H1 (cell line): ENCODE results near the gene PLD2. TPM values are rescaled to one million over a fixed set of nuclear protein-coding genes. Genes with fewer than 3 reads are reported as not detected.

Experiments used
- polyA plus RNA-seq, 7 experiments: library from polyadenylated mRNA; depleted of rRNA in 3 of 7; stranded (reverse) in 5 of 7; unstranded in 2 of 7; fragments of >200 nt in 5 of 7; fragments of 200-250 nt in 2 of 7; gene quantifications; 1 replicate in 5 of 7; 2 replicates in 1 of 7; 4 replicates in 1 of 7; pipeline versions ENCODE4 v1.2.1 to v1.2.3, GENCODE V29; 2011 to 2013; ENCODE audit warnings: missing spikeins in 2 of 7, mixed read lengths in 2 of 7
- total RNA-seq: library from RNA; stranded (reverse); fragmentation: NEBNext Ultra II Directional; extraction: Animal tissue kit (Norgen Biotek cat#: 25700); gene quantifications from 2 replicates; pipeline ENCODE4 v1.2.1, GENCODE V29; 2021

Gene PLD2
- total and polyA plus RNA-seq, 2 of the 8 experiments (the other 6 are each of a cell fraction or from before 2014, with no cell fraction given) = 44.3 to 48.4 TPM

Other genes starting within 250 kb of the PLD2 start
- gene GGT6, start 246.6 kb upstream of the PLD2 start, total RNA-seq = not detected in 2 replicates
- 0.18 and 0.30 TPM in 2 replicates for gene GGT6, start 246.6 kb upstream of the PLD2 start, polyA plus RNA-seq (2011; rRNA removed)
- 3.7 and 4.5 TPM in 2 replicates for gene SMTNL2, start 222.6 kb upstream of the PLD2 start, total RNA-seq
- gene SMTNL2, start 222.6 kb upstream of the PLD2 start, polyA plus RNA-seq (2011; rRNA removed) = 3.6 and 4.6 TPM in 2 replicates
- gene ALOX15, start 165.5 kb upstream of the PLD2 start, total RNA-seq = 1.5 TPM in 2 replicates
- gene ALOX15, start 165.5 kb upstream of the PLD2 start, polyA plus RNA-seq (2011; rRNA removed) = 1.7 and 2.2 TPM in 2 replicates
- 184 and 185 TPM in 2 replicates for gene PELP1, start 103.0 kb upstream of the PLD2 start, total RNA-seq
- gene PELP1, start 103.0 kb upstream of the PLD2 start, polyA plus RNA-seq (2011; rRNA removed) = 75.6 and 160 TPM in 2 replicates
- 95.6 and 101 TPM in 2 replicates for gene ARRB2, start 96.5 kb upstream of the PLD2 start, total RNA-seq
- 72.4 and 96.0 TPM in 2 replicates for gene ARRB2, start 96.5 kb upstream of the PLD2 start, polyA plus RNA-seq (2011; rRNA removed)
- 18.8 and 21.6 TPM in 2 replicates for gene MED11, start 75.7 kb upstream of the PLD2 start, total RNA-seq
- gene MED11, start 75.7 kb upstream of the PLD2 start, polyA plus RNA-seq (2011; rRNA removed) = 36.0 and 40.0 TPM in 2 replicates
- 0.48 and 0.58 TPM in 2 replicates for gene ZMYND15, start 67.3 kb upstream of the PLD2 start, total RNA-seq
- gene ZMYND15, start 67.3 kb upstream of the PLD2 start, polyA plus RNA-seq (2011; rRNA removed) = 0.53 and 0.86 TPM in 2 replicates
- gene CXCL16, start 67.2 kb upstream of the PLD2 start, total RNA-seq = 3.5 and 3.9 TPM in 2 replicates
- gene CXCL16, start 67.2 kb upstream of the PLD2 start, polyA plus RNA-seq (2011; rRNA removed) = 4.8 and 5.2 TPM in 2 replicates
- not detected in 2 replicates for gene TM4SF5, start 35.3 kb upstream of the PLD2 start, total RNA-seq
- not detected in 2 replicates for gene TM4SF5, start 35.3 kb upstream of the PLD2 start, polyA plus RNA-seq (2011; rRNA removed)
- gene VMO1, start 20.8 kb upstream of the PLD2 start, total RNA-seq = not detected in 2 replicates
- 0.30 and 0.78 TPM in 2 replicates for gene VMO1, start 20.8 kb upstream of the PLD2 start, polyA plus RNA-seq (2011; rRNA removed)
- not detected in 2 replicates for gene GLTPD2, start 18.2 kb upstream of the PLD2 start, total RNA-seq
- gene GLTPD2, start 18.2 kb upstream of the PLD2 start, polyA plus RNA-seq (2011; rRNA removed) = 0.06 TPM in 1 of 2 replicates, not detected in the other
- gene PSMB6, start 11.0 kb upstream of the PLD2 start, total RNA-seq = 264 and 278 TPM in 2 replicates
- gene PSMB6, start 11.0 kb upstream of the PLD2 start, polyA plus RNA-seq (2011; rRNA removed) = 635 and 737 TPM in 2 replicates
- 74.4 and 77.7 TPM in 2 replicates for gene MINK1, start 26.2 kb downstream of the PLD2 start, total RNA-seq
- gene MINK1, start 26.2 kb downstream of the PLD2 start, polyA plus RNA-seq (2011; rRNA removed) = 26.9 and 44.8 TPM in 2 replicates
- 0.38 and 0.39 TPM in 2 replicates for gene C17orf107, start 92.4 kb downstream of the PLD2 start, total RNA-seq
- 0.45 and 0.67 TPM in 2 replicates for gene C17orf107, start 92.4 kb downstream of the PLD2 start, polyA plus RNA-seq (2011; rRNA removed)
- gene CHRNE, start 95.9 kb downstream of the PLD2 start, total RNA-seq = 0.15 and 0.40 TPM in 2 replicates
- gene CHRNE, start 95.9 kb downstream of the PLD2 start, polyA plus RNA-seq (2011; rRNA removed) = 0.33 and 0.63 TPM in 2 replicates
- not detected in 2 replicates for gene GP1BA, start 125.1 kb downstream of the PLD2 start, total RNA-seq
- gene GP1BA, start 125.1 kb downstream of the PLD2 start, polyA plus RNA-seq (2011; rRNA removed) = not detected in 2 replicates
- gene SLC25A11, start 132.9 kb downstream of the PLD2 start, total RNA-seq = 55.9 and 65.2 TPM in 2 replicates
- gene SLC25A11, start 132.9 kb downstream of the PLD2 start, polyA plus RNA-seq (2011; rRNA removed) = 97.0 and 136 TPM in 2 replicates
- 140 and 147 TPM in 2 replicates for gene RNF167, start 133.1 kb downstream of the PLD2 start, total RNA-seq
- 281 and 284 TPM in 2 replicates for gene RNF167, start 133.1 kb downstream of the PLD2 start, polyA plus RNA-seq (2011; rRNA removed)
- 1,355 and 1,387 TPM in 2 replicates for gene PFN1, start 141.4 kb downstream of the PLD2 start, total RNA-seq
- gene PFN1, start 141.4 kb downstream of the PLD2 start, polyA plus RNA-seq (2011; rRNA removed) = 1,949 and 2,147 TPM in 2 replicates
- gene ENO3, start 144.0 kb downstream of the PLD2 start, total RNA-seq = 24.1 and 25.7 TPM in 2 replicates
- gene ENO3, start 144.0 kb downstream of the PLD2 start, polyA plus RNA-seq (2011; rRNA removed) = 25.0 and 36.4 TPM in 2 replicates
- 81.9 and 83.6 TPM in 2 replicates for gene SPAG7, start 160.7 kb downstream of the PLD2 start, total RNA-seq
- 74.2 and 82.1 TPM in 2 replicates for gene SPAG7, start 160.7 kb downstream of the PLD2 start, polyA plus RNA-seq (2011; rRNA removed)
- gene CAMTA2, start 180.5 kb downstream of the PLD2 start, total RNA-seq = 11.4 and 12.0 TPM in 2 replicates
- 5.5 and 13.7 TPM in 2 replicates for gene CAMTA2, start 180.5 kb downstream of the PLD2 start, polyA plus RNA-seq (2011; rRNA removed)
- gene INCA1, start 190.4 kb downstream of the PLD2 start, total RNA-seq = 1.1 and 1.4 TPM in 2 replicates
- gene INCA1, start 190.4 kb downstream of the PLD2 start, polyA plus RNA-seq (2011; rRNA removed) = 0.80 and 0.89 TPM in 2 replicates
- gene KIF1C, start 190.8 kb downstream of the PLD2 start, total RNA-seq = 114 and 118 TPM in 2 replicates
- gene KIF1C, start 190.8 kb downstream of the PLD2 start, polyA plus RNA-seq (2011; rRNA removed) = 14.3 and 28.7 TPM in 2 replicates
- gene SLC52A1, start 228.3 kb downstream of the PLD2 start, total RNA-seq = 0.61 and 0.63 TPM in 2 replicates
- gene SLC52A1, start 228.3 kb downstream of the PLD2 start, polyA plus RNA-seq (2011; rRNA removed) = 0.67 and 1.2 TPM in 2 replicates